ENCODE results near the gene PPEF1. TPM values are rescaled to one million over a fixed set of nuclear protein-coding genes. Genes with fewer than 3 reads are reported as not detected.

Gene PPEF1
- polyA plus RNA-seq, 2 of the 4 experiments (the other 2 are of a cell fraction): 1.0 to 1.9 TPM

- CTCF ChIA-PET: interaction anchor here (0.6 to 3.6 kb wide), 4 partner anchors 11 to 258 kb away, joined by 3 to 18 read pairs (median 6); no protein-coding TSS in a partner anchor
- Histone ChIP-seq H3K27ac (peak overlapping the region; percentile 48 to 64; a peak in 4 of 6 replicates), H3K4me3 (no peak overlapping the region), H3K9me3 (no peaks in the 10 kb centered on the region), H3K4me1 (peaks cover 24% of the 10 kb centered on the region), H3K4me2 (peak overlapping the region; percentile 7; the same call in 1 of the 3 replicates)
- FAIRE-seq (no peak), ATAC-seq (no peak), DNase-seq (ENCODE audit: low read depth in 1 of 2, low spot score in 1 of 2) (no peak)
- POLR2A ChIA-PET: no interaction called here
- WGBS (ENCODE audit: missing lambda C conversion rate): 92% methylated on average over 25 of the region's 27 CpGs
- no peak for TF ChIP-seq FOSL2 (IDR thresholded peaks at IDR 0.05)
- no peak for TF ChIP-seq FOSL2 (CRISPR knock-in tag; IDR thresholded peaks at IDR 0.05)
- TF ChIP-seq EP300 (IDR thresholded peaks at IDR 0.05): no peak
- TF ChIP-seq, protein P1, sequence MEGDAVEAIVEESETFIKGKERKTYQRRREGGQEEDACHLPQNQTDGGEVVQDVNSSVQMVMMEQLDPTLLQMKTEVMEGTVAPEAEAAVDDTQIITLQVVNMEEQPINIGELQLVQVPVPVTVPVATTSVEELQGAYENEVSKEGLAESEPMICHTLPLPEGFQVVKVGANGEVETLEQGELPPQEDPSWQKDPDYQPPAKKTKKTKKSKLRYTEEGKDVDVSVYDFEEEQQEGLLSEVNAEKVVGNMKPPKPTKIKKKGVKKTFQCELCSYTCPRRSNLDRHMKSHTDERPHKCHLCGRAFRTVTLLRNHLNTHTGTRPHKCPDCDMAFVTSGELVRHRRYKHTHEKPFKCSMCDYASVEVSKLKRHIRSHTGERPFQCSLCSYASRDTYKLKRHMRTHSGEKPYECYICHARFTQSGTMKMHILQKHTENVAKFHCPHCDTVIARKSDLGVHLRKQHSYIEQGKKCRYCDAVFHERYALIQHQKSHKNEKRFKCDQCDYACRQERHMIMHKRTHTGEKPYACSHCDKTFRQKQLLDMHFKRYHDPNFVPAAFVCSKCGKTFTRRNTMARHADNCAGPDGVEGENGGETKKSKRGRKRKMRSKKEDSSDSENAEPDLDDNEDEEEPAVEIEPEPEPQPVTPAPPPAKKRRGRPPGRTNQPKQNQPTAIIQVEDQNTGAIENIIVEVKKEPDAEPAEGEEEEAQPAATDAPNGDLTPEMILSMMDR (IDR thresholded peaks at IDR 0.05): no peak
- TF ChIP-seq CEBPB (IDR thresholded peaks at IDR 0.05): no peak
- TF ChIP-seq RCOR1 (IDR thresholded peaks at IDR 0.05; ENCODE audit: low read depth, low read length): no peak
- no peak for TF ChIP-seq E2F6 (IDR thresholded peaks at IDR 0.05; ENCODE audit: borderline replicate concordance, low read depth)
- TF ChIP-seq HOXA7 (CRISPR knock-in tag; IDR thresholded peaks at IDR 0.05): no peak
- no peak for TF ChIP-seq HES2 (IDR thresholded peaks at IDR 0.05)
- TF ChIP-seq JUNB (IDR thresholded peaks at IDR 0.05): no peak
- no peak for TF ChIP-seq GATA3 (IDR thresholded peaks at IDR 0.05; ENCODE audit: borderline replicate concordance)
- TF ChIP-seq CBX2 (IDR thresholded peaks at IDR 0.05; ENCODE audit: borderline replicate concordance, low read depth): no peak
- TF ChIP-seq, protein P2, sequence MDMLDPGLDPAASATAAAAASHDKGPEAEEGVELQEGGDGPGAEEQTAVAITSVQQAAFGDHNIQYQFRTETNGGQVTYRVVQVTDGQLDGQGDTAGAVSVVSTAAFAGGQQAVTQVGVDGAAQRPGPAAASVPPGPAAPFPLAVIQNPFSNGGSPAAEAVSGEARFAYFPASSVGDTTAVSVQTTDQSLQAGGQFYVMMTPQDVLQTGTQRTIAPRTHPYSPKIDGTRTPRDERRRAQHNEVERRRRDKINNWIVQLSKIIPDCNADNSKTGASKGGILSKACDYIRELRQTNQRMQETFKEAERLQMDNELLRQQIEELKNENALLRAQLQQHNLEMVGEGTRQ (IDR thresholded peaks at IDR 0.05): no peak
- TF ChIP-seq, protein P3, sequence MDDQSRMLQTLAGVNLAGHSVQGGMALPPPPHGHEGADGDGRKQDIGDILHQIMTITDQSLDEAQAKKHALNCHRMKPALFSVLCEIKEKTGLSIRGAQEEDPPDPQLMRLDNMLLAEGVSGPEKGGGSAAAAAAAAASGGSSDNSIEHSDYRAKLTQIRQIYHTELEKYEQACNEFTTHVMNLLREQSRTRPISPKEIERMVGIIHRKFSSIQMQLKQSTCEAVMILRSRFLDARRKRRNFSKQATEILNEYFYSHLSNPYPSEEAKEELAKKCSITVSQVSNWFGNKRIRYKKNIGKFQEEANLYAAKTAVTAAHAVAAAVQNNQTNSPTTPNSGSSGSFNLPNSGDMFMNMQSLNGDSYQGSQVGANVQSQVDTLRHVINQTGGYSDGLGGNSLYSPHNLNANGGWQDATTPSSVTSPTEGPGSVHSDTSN (IDR thresholded peaks at IDR 0.05): no peak
- TF ChIP-seq MYC (IDR thresholded peaks at IDR 0.05; ENCODE audit: borderline replicate concordance, low read length): no peak
- no peak for TF ChIP-seq BHLHE40 (IDR thresholded peaks at IDR 0.05; ENCODE audit: low read depth, low read length)
- no peak for TF ChIP-seq MAFK (IDR thresholded peaks at IDR 0.05; ENCODE audit: partially characterized antibody)
- no peak for TF ChIP-seq MAZ (IDR thresholded peaks at IDR 0.05; ENCODE audit: borderline replicate concordance, low read depth, low read length)
- no peak for TF ChIP-seq FOSB (CRISPR knock-in tag; IDR thresholded peaks at IDR 0.05)
- TF ChIP-seq RFX5 (IDR thresholded peaks at IDR 0.05): no peak
Observed at GRCh38 chrX:18874560-18875255, 167.3 kb downstream of the PPEF1 start.

DNA sequence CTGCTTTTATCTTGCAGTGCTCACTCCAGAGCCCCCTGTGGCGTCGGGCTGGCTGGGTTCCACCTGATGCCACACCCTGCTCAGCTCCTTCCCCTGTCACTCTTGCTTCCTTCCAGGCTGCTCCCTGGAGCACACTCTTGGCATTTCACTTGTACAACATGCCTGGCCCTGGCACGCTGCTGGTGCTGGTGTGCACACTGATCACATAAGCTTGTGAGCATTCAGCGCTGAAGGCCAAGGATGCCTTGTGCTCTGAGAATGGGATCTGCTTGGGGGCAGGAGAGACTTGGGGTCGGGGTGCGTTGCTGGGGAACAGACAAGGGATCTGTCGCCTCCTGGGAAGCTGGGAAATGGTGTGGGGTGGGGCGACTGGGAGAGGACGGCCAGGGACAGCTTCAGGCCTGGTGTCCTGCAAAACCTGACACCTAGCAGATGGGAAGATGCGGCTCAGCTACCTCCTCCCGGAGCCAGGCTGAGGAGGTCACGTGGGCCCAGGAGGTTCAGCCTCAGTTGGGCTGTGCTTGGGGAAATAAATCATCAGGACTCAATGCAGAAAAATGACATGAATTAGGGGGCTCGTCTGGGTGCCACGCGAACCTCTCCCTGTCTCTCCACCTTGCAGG is 167.9 kb downstream of the PPEF1 start:
- Histone ChIP-seq H3K4me1 (peaks cover 24% of the 10 kb centered on the region), H3K4me2 (peak overlapping the region; percentile 7; the same call in 1 of the 3 replicates), H3K27ac (peak overlapping the region; percentile 48 to 64; a peak in 4 of 6 replicates), H3K4me3 (no peak overlapping the region), H3K9me3 (no peaks in the 10 kb centered on the region)
- peak; percentile 40 to 58; a peak in 4 of 6 replicates for ATAC-seq
- DNase-seq (ENCODE audit: low read depth in 1 of 2, low spot score in 1 of 2): no peak
- POLR2A ChIA-PET: no interaction called here
- CTCF ChIA-PET: interaction anchor here (3.6 kb wide), 1 partner anchor 11 kb away, joined by 18 read pairs; no protein-coding TSS in a partner anchor
- 86% methylated on average over 12 of the region's 15 CpGs for WGBS (ENCODE audit: missing lambda C conversion rate)
- FAIRE-seq: no peak
- TF ChIP-seq HDAC2 (IDR thresholded peaks at IDR 0.05) (no peak), NFE2L2 (conservative IDR thresholded peaks at IDR 0.05; ENCODE audit: low read length) (no peak), KDM5A (IDR thresholded peaks at IDR 0.05) (no peak), FOSB (CRISPR knock-in tag; IDR thresholded peaks at IDR 0.05) (no peak), RNF2 (IDR thresholded peaks at IDR 0.05; ENCODE audit: borderline replicate concordance, low read depth) (no peak), PHF8 (IDR thresholded peaks at IDR 0.05; ENCODE audit: borderline replicate concordance, low read depth) (no peak), REST (IDR thresholded peaks at IDR 0.05) (no peak), EHF (CRISPR knock-in tag; IDR thresholded peaks at IDR 0.05) (no peak), CHD4 (IDR thresholded peaks at IDR 0.05; ENCODE audit: borderline replicate concordance) (no peak), MAFK (IDR thresholded peaks at IDR 0.05; ENCODE audit: partially characterized antibody) (no peak)
